HepG2 (cell line): Measurements from ENCODE around the gene AFAP1. TPM values are rescaled to one million over a fixed set of nuclear protein-coding genes. Genes with fewer than 3 reads are reported as not detected.

Experiments
- ATAC-seq: fragments of 200-7000 bp; cut with Tn5 transposase; 3 replicates; pipeline ENCODE4 v1.9.1; 2020; ENCODE audit warnings: mild to moderate bottlenecking, moderate library complexity
- BruUV-seq: library from RNA; stranded (reverse); fragments of 400-500 nt; replicated peaks from 2 replicates; lab custom pipeline; 2021; lab: Mats Ljungman, UMichigan
- CTCF ChIA-PET: fragments of 300-600 bp; formaldehyde crosslinking; extraction: SDS; loops from one replicate; lab custom pipeline; 2021; ENCODE audit warnings: low total read pairs, inconsistent platforms, low intra/inter-chr PET ratio; lab: Yijun Ruan, JAX
- POLR2A ChIA-PET: fragments of 350-600 bp; sonication (Branson Sonifier 250); formaldehyde crosslinking; loops from one replicate; lab custom pipeline; 2020; ENCODE audit warnings: antibody characterized with exemption, inconsistent platforms; lab: Yijun Ruan, JAX
- DNase-seq: peaks from one replicate; pipeline ENCODE4 v3.0.0-alpha.2; 2015; ENCODE audit warnings: low spot score
- FAIRE-seq: peaks from 3 replicates; lab custom pipeline; 2011; peaks lifted over from hg19 to GRCh38; lab: Jason Lieb, UNC
- H2AFZ ChIP-seq: one replicate; pipeline ENCODE4 v1.6.1; 2011; ENCODE audit warnings: low read length, inconsistent platforms
- H3K27ac ChIP-seq: fragments of 300-600 bp; 3 replicates; pipeline ENCODE4 v1.8.0; 2011; ENCODE audit warnings: mixed run types, mild to moderate bottlenecking, mixed read lengths, low read length, inconsistent platforms; ENCODE audit not compliant: insufficient read depth; ENCODE audit errors: extremely low read length
- H3K27me3 ChIP-seq, 2 experiments: fragments of 200-600 bp in 1 of 2; 2 replicates in 1 of 2; 3 replicates in 1 of 2; pipeline versions ENCODE4 v1.6.0 to v1.8.0; 2011; ENCODE audit warnings: low read length in 2 of 2, mild to moderate bottlenecking in 2 of 2, moderate library complexity in 2 of 2, inconsistent platforms in 1 of 2; ENCODE audit not compliant: insufficient read depth in 2 of 2, control insufficient read depth in 1 of 2
- H3K36me3 ChIP-seq, 2 experiments: fragments of 200-600 bp in 1 of 2; replicated peaks in 1 of 2; 2 replicates in 1 of 2; 3 replicates in 1 of 2; pipeline versions ENCODE4 v1.5.1 to v1.8.0; 2011; ENCODE audit warnings: low read length in 2 of 2, inconsistent platforms in 1 of 2; ENCODE audit not compliant: insufficient read depth in 2 of 2, control insufficient read depth in 1 of 2
- H3K4me1 ChIP-seq: 2 replicates; pipeline ENCODE4 v1.5.1; 2012; ENCODE audit warnings: low read length, inconsistent platforms; ENCODE audit not compliant: insufficient read depth
- H3K4me2 ChIP-seq: 2 replicates; pipeline ENCODE4 v1.6.0; 2011; ENCODE audit warnings: low read depth, low read length, inconsistent platforms
- H3K4me3 ChIP-seq, 3 experiments: fragments of 200-600 bp in 1 of 3; sonication (generic), shearing (Covaris generic) in 1 of 3; replicated peaks in 1 of 3; 2 replicates each; pipeline ENCODE4 v1.5.1; 2011 to 2016; ENCODE audit warnings: low read length in 3 of 3, inconsistent platforms in 2 of 3, low read depth in 2 of 3, mild to moderate bottlenecking in 2 of 3, control low read depth in 1 of 3, mixed read lengths in 1 of 3; ENCODE audit not compliant: insufficient read depth in 1 of 3
- H3K79me2 ChIP-seq: one replicate; pipeline ENCODE4 v1.6.1; 2011; ENCODE audit warnings: low read length, inconsistent platforms; ENCODE audit not compliant: insufficient read depth
- H3K9ac ChIP-seq: 2 replicates; pipeline ENCODE4 v1.6.0; 2011; ENCODE audit warnings: mild to moderate bottlenecking, low read depth, low read length, inconsistent platforms; ENCODE audit not compliant: insufficient read depth
- H3K9me3 ChIP-seq: 2 replicates; pipeline ENCODE4 v1.5.1; 2012; ENCODE audit warnings: mild to moderate bottlenecking, low read length
- H4K20me1 ChIP-seq: 2 replicates; pipeline ENCODE4 v1.6.0; 2011; ENCODE audit warnings: inconsistent platforms, mild to moderate bottlenecking, low read length, moderate library complexity; ENCODE audit not compliant: insufficient read depth
- ARID2 ChIP-seq: sonication (generic); formaldehyde crosslinking; IDR thresholded peaks from 2 replicates; pipeline ENCODE4 v1.8.1; 2022; ENCODE audit warnings: mild to moderate bottlenecking, missing genetic modification reagents, borderline replicate concordance
- HNF4A ChIP-seq: sonication (generic); formaldehyde crosslinking; IDR thresholded peaks from 2 replicates; pipeline ENCODE4 v1.4.0; 2020; ENCODE audit warnings: missing genetic modification reagents
- KAT8 ChIP-seq: IDR thresholded peaks from 2 replicates; pipeline ENCODE4 v1.6.1; 2016; ENCODE audit warnings: missing genetic modification reagents, missing compliant biosample characterization
- KDM2A ChIP-seq: sonication (generic); formaldehyde crosslinking; IDR thresholded peaks from 2 replicates; pipeline ENCODE4 v1.4.0; 2020; ENCODE audit warnings: low read depth, missing genetic modification reagents, borderline replicate concordance
- MTF2 ChIP-seq: sonication (generic); formaldehyde crosslinking; IDR thresholded peaks from 2 replicates; pipeline ENCODE4 v1.5.0; 2020; ENCODE audit warnings: missing genetic modification reagents, borderline replicate concordance
- PAX8 ChIP-seq: sonication (generic); formaldehyde crosslinking; IDR thresholded peaks from 2 replicates; pipeline ENCODE4 v1.8.0; 2022; ENCODE audit warnings: mild to moderate bottlenecking, missing genetic modification reagents, borderline replicate concordance
- PHF21A ChIP-seq: sonication (generic); formaldehyde crosslinking; IDR thresholded peaks from 2 replicates; pipeline ENCODE4 v1.5.0; 2020; ENCODE audit warnings: mild to moderate bottlenecking, missing genetic modification reagents
- RBAK ChIP-seq: sonication (generic); formaldehyde crosslinking; IDR thresholded peaks from 2 replicates; pipeline ENCODE4 v1.5.1; 2020; ENCODE audit warnings: mild to moderate bottlenecking, missing genetic modification reagents
- U2AF2 ChIP-seq: fragments of 200-400 bp; formaldehyde crosslinking; IDR thresholded peaks from 2 replicates; pipeline ENCODE4 v1.6.1; 2017; ENCODE audit warnings: low read depth, mild to moderate bottlenecking, low read length
- ZFP36L2 ChIP-seq: sonication (generic); formaldehyde crosslinking; IDR thresholded peaks from 2 replicates; pipeline ENCODE4 v1.4.0; 2020; ENCODE audit warnings: missing genetic modification reagents
- ZNF3 ChIP-seq: IDR thresholded peaks from 2 replicates; pipeline ENCODE4 v1.7.0; 2017; ENCODE audit warnings: inconsistent platforms
- ZNF326 ChIP-seq: sonication (generic); formaldehyde crosslinking; IDR thresholded peaks from 2 replicates; pipeline ENCODE4 v1.4.0; 2020; ENCODE audit warnings: missing genetic modification reagents, borderline replicate concordance
- WGBS: methylation state at CpG from one replicate; pipeline ENCODE4 v1.1.6; 2017; ENCODE audit warnings: low lambda C conversion rate; 5-methylcytosine and 5-hydroxymethylcytosine counted together
- in situ Hi-C: cut with HindIII; loops from 2 replicates; pipeline ENCODE4 v1.10.0; 2017; ENCODE audit warnings: low pct_unique_long_range_greater_than_20kb; ENCODE audit not compliant: extremely low pct_ligation_motif_present
- intact Hi-C: fragments of 100-400 bp; cut with micrococcal nuclease; formaldehyde crosslinking; loops from one replicate; pipeline ENCODE4 v1.10.0; 2022; ENCODE audit not compliant: unreplicated experiment
- polyA plus RNA-seq, 8 experiments: library from polyadenylated mRNA; depleted of rRNA in 3 of 8; stranded (reverse) in 7 of 8; unstranded in 1 of 8; fragments of >200 nt; fragmentation: Illumina TruSeq in 4 of 8; extraction: Trizol in 4 of 8; gene quantifications; 2 replicates each; pipeline versions ENCODE4 v1.2.1 to v1.2.3, GENCODE V29; 2011 to 2016; ENCODE audit warnings: low read depth in 4 of 8, missing spikeins in 1 of 8, mixed read lengths in 1 of 8; ENCODE audit not compliant: insufficient read depth in 1 of 8
- total RNA-seq, 5 experiments: library from RNA; depleted of rRNA; stranded (reverse); fragments of >200 nt; fragmentation: Illumina TruSeq; extraction: Trizol; gene quantifications; 2 replicates each; pipeline ENCODE4 v1.2.3, GENCODE V29; 2016; ENCODE audit warnings: low read depth in 1 of 5
- TF ChIP-seq, protein P1 (sequence below): sonication (generic); formaldehyde crosslinking; IDR thresholded peaks from 2 replicates; pipeline ENCODE4 v1.4.0; 2020; ENCODE audit warnings: mild to moderate bottlenecking, missing genetic modification reagents
- TF ChIP-seq, protein P2 (sequence below), 2 experiments: sonication (generic) in 1 of 2; formaldehyde crosslinking in 1 of 2; IDR thresholded peaks; 2 replicates each; pipeline versions ENCODE4 v1.6.1 to v1.9.0; 2014 to 2022; ENCODE audit warnings: antibody characterized with exemption in 1 of 2, borderline replicate concordance in 1 of 2, inconsistent platforms in 1 of 2, low read depth in 1 of 2, missing genetic modification reagents in 1 of 2

Gene AFAP1
- total and polyA plus RNA-seq, 2 of the 13 experiments (the other 11 are each of a cell fraction or from before 2014, with no cell fraction given), result 2.5 TPM

DNA sequence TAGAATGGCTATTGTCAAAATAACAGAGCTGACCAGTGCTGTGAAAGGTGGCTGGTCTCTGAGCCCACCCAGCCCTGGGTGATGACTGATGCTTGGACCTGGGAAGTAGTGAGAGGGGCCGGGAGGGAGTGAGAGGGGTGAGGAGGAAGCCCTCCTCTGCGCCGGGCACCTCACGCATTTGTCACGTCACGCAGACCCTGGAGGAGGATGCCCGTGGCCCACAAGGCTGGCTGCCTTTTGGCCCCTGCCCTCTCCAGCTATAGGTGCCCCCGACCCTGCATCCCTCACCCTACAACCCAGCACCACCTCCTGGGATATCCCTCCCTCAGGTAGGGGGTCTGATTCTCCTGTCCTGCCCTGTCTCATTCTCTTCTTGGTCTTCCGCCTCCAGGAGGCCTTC, 207.4 kb downstream of the AFAP1 start (continued):
- TF ChIP-seq ZNF3 (CRISPR knock-in tag) (no peak), ARID2 (CRISPR knock-in tag) (no peak), U2AF2 (no peak), PAX8 (CRISPR knock-in tag) (no peak), HNF4A (CRISPR knock-in tag) (no peak)

DNA sequence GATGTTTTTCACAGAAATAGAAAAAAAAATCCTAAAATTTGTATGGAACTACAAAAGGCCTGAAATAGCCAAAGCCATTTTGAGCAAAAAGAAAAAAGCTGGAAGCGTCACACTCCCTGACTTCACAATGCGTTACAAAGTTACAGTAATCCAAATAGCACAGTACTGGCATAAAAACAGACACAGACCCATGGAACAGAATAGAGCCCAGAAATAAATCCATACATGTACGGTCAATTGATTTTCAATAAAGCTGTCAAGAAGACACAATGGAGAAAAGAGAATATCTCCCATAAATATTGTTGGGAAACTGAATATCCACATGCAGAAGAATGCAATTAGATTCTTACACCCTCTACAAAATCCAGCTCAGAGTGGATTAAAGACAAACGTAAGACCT, 208.2 kb downstream of the AFAP1 start:
- no TSS peak for BruUV-seq
- in situ Hi-C loops (no loop called here), intact Hi-C loops (no loop called here)
- no peak overlapping the region for H3K9ac ChIP-seq
- no peaks in the 10 kb centered on the region for H3K4me1 ChIP-seq
- TF ChIP-seq KDM2A (CRISPR knock-in tag), result no peak
- TF ChIP-seq PHF21A (CRISPR knock-in tag), result no peak
- TF ChIP-seq, protein P1, sequence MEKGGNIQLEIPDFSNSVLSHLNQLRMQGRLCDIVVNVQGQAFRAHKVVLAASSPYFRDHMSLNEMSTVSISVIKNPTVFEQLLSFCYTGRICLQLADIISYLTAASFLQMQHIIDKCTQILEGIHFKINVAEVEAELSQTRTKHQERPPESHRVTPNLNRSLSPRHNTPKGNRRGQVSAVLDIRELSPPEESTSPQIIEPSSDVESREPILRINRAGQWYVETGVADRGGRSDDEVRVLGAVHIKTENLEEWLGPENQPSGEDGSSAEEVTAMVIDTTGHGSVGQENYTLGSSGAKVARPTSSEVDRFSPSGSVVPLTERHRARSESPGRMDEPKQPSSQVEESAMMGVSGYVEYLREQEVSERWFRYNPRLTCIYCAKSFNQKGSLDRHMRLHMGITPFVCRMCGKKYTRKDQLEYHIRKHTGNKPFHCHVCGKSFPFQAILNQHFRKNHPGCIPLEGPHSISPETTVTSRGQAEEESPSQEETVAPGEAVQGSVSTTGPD (CRISPR knock-in tag), result no peak
- TF ChIP-seq MTF2 (CRISPR knock-in tag), result no peak
- TF ChIP-seq, protein P2, sequence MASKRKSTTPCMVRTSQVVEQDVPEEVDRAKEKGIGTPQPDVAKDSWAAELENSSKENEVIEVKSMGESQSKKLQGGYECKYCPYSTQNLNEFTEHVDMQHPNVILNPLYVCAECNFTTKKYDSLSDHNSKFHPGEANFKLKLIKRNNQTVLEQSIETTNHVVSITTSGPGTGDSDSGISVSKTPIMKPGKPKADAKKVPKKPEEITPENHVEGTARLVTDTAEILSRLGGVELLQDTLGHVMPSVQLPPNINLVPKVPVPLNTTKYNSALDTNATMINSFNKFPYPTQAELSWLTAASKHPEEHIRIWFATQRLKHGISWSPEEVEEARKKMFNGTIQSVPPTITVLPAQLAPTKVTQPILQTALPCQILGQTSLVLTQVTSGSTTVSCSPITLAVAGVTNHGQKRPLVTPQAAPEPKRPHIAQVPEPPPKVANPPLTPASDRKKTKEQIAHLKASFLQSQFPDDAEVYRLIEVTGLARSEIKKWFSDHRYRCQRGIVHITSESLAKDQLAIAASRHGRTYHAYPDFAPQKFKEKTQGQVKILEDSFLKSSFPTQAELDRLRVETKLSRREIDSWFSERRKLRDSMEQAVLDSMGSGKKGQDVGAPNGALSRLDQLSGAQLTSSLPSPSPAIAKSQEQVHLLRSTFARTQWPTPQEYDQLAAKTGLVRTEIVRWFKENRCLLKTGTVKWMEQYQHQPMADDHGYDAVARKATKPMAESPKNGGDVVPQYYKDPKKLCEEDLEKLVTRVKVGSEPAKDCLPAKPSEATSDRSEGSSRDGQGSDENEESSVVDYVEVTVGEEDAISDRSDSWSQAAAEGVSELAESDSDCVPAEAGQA (IDR thresholded peaks at IDR 0.05; ENCODE audit: low read depth), result no peak
- TF ChIP-seq, protein P2 (CRISPR knock-in tag; IDR thresholded peaks at IDR 0.05; ENCODE audit: borderline replicate concordance), result no peak
- TF ChIP-seq ZFP36L2 (CRISPR knock-in tag), result no peak
- TF ChIP-seq RBAK (CRISPR knock-in tag), result no peak
- TF ChIP-seq ZNF326 (CRISPR knock-in tag), result no peak
- TF ChIP-seq KAT8, result no peak
- H4K20me1 ChIP-seq, result no peaks in the 10 kb centered on the region
- POLR2A ChIA-PET, result no interaction called here
- H3K4me3 ChIP-seq, result no peak overlapping the region
- H3K79me2 ChIP-seq, result no peaks in the 10 kb centered on the region
- DNase-seq (no peak), ATAC-seq (no peak), FAIRE-seq (no peak)
- 86% methylated on average over 4 of the region's 4 CpGs for WGBS
- H3K27me3 ChIP-seq, result no peaks in the 10 kb centered on the region
- no peaks in the 10 kb centered on the region for H3K9me3 ChIP-seq
- no peak overlapping the region for H3K27ac ChIP-seq
- H2AFZ ChIP-seq, result no peak overlapping the region
- no peak overlapping the region for H3K4me2 ChIP-seq
- no peaks in the 10 kb centered on the region for H3K36me3 ChIP-seq
- CTCF ChIA-PET, result no interaction called here
